Fibroblast of skin of left biceps (primary cell): ENCODE data around the gene ARHGAP42.

Source experiments
- DNase-seq, 2 experiments: peaks; one replicate each; pipeline ENCODE4 v3.0.0-alpha.2; 2013; ENCODE audit warnings: low read depth in 2 of 2

ARHGAP42 gene

DNA sequence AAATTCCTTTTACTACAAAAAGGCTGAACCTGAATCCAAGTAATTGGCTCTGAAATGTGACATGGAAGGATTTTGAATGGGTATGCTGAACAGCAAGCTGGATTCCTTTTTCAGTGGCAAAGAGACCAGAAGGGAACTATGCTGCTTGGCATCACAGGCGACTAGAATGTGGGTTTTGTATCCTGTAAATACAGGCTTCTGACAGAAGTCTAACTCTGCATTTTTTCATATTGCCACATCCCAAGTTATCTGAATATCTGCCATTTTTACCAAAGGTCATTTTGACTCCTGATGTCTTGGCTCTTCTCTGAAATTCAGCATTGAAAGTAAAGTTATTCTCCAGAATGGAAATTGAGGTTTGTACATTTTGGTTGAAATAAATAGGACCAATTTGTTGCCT, 145.7 kb downstream of the ARHGAP42 start:
- no peak for DNase-seq

DNA sequence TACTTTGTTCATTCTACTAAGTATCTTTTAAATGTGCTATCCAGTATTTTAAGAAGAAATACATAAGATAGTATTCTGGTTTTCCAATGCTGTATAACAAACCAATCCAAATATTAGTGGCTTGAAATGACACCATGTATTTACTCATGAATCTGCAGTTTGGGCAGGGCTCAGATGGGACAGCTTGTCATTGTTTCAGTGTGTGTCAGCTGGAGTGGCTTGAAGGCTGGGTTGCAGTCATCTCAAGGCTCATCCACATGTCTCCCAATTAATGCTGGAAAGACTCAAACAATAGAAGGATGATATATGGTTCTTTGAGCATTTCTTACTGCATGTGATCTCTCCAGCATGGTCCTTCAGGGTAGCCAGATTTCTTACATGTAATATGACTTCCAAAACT, 146.2 kb downstream of the ARHGAP42 start:
- no peak for DNase-seq

- DNase-seq = no peak
Measured at GRCh38 chr11:100835854-100836253, 148.8 kb downstream of the ARHGAP42 start.

GRCh38 chr11:100837311-100837710, 150.2 kb downstream of the ARHGAP42 start:
- no peak for DNase-seq

- no peak for DNase-seq
Measured at GRCh38 chr11:100841711-100842407, 154.8 kb downstream of the ARHGAP42 start.

- DNase-seq = no peak
Measured at GRCh38 chr11:100847696-100848216, 160.7 kb downstream of the ARHGAP42 start.

GRCh38 chr11:100849009-100849900, 162.2 kb downstream of the ARHGAP42 start:
- peak; percentile 95 for DNase-seq

GRCh38 chr11:100849901-100850235, 162.8 kb downstream of the ARHGAP42 start:
- DNase-seq = no peak

DNA sequence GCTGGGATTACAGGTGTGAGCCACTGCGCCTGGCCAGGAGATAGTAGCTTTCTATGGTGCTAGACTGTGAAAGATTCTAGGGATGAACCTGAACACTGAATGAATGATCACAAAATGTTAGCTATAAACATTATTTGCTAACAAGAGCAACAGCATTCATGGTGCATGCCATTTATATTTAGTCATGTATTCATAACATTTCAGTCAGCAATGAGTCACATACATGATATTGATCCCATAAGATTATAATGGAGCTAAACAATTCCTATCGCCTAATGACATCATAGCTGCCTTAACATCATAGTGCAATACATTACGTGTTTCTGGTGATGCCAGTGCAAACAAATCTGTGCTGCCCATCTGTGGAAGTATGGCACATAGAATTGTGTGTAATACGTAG, 164.1 kb downstream of the ARHGAP42 start:
- peak; percentile 25 to 47 for DNase-seq

GRCh38 chr11:100851584-100852152, 164.6 kb downstream of the ARHGAP42 start:
- no peak for DNase-seq

GRCh38 chr11:100855466-100856067, 168.5 kb downstream of the ARHGAP42 start:
- peak; percentile 56 to 57 for DNase-seq

DNA sequence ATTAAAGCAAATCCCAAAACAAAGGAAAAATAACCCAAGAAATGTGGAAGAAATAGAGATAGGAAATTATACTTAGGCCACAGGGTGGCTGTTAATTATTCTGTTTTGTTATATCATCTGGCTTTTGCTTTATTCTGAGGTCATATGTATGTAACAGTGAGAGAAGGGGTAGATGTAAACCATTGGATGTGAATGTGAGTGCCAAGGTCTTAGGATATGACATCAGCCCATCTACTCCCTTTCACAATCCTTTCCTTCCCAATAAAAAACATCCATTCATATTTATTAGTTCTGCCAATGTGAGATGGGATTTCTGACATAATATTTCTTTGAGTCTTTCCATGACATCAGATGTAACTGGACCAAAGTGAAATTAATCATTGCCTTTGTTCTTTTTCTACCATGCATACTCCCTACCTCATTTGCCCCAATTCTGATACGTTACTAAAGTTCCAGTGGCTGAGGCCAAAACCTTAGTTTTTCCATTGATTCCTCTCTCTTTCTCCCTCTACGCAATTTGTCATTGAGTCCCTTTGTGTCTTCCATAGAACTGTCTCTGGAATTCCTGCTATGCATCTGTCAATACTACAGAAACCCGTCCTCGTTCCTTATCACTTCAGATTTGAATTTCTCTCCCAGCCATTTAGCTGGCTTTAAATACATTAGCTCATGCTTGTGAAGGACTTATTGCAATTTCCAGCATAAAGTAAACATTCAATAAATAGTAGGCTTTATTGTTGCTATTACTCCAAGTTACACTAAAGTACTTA, 170.3 kb downstream of the ARHGAP42 start:
- no peak for DNase-seq

- no peak for DNase-seq
Measured at GRCh38 chr11:100860318-100861155, 173.4 kb downstream of the ARHGAP42 start.

- no peak for DNase-seq
Measured at GRCh38 chr11:100861212-100861611, 174.1 kb downstream of the ARHGAP42 start.

DNA sequence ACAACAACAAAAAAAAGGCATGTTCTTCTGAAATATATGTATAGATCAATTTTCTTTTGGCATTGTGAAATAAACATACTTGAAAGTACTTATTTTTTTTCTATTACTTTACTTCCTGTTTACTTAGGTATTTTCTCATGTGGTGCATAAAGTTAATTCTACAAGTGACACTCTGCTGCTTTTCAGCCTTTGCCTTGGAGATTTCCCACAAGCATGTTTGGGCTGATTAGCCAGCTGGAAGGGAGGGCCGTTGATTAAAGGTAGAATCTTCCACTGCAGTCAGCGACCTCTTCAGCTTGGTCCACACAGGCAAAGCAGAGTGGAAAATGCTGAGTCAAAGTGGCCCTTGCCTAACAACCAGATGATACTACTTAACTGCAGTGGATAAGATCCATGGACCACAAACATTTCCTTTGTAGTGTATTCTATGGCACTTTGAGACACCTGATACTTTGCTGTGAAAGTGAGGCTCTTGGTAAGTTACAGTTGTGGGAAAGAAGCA, 176.0 kb downstream of the ARHGAP42 start:
- DNase-seq = peak; percentile 73 to 78

DNA sequence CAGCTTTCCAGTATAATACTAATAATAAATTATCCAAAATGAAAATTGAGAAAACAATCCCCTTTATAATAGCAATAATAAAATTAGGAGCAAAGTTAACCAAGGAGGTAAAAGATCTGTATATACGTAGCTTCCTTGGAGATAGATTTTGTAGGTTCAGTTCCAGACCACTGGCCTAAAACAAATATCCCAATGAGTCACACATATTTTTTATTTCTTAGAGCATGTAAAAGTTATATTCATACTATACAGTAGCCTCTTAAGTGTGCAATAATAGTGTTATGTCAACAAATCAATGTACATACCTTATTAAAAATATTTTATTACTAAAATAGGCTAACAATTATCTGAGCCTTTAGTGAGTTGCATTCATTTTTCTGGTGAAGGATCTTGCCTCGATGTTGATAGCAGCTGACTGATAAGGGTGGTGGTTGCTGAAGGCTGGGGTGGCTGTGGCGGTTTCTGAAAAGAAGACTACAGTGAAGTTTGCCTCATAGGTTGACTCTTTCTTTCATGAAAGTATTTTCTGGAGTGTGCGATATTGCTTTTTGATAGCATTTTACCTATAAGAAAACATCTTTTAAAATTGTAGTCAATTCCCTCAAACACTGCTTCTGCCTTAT, 178.5 kb downstream of the ARHGAP42 start:
- DNase-seq = no peak

- DNase-seq = no peak
Measured at GRCh38 chr11:100866453-100866852, 179.4 kb downstream of the ARHGAP42 start.

- no peak for DNase-seq
Measured at GRCh38 chr11:100867606-100868005, 180.5 kb downstream of the ARHGAP42 start.

DNA sequence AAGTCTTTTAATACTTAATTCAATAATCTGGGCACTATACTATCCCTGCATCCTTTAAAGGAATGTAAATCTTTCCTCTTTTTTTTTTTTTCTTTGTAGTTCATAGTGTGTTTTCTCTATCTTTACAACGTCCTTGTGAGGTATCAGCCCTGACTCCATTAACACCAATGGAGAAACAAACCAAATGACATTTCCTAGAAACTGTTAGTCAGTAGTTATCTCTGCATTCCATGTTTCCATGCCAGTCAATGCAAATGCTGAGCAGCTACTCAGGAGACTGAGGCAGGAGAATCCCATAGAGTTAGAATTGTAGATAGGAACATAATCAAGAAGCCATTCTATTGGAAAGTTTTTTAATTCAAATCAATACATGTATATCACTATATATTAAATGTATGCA, 182.2 kb downstream of the ARHGAP42 start:
- no peak for DNase-seq

DNA sequence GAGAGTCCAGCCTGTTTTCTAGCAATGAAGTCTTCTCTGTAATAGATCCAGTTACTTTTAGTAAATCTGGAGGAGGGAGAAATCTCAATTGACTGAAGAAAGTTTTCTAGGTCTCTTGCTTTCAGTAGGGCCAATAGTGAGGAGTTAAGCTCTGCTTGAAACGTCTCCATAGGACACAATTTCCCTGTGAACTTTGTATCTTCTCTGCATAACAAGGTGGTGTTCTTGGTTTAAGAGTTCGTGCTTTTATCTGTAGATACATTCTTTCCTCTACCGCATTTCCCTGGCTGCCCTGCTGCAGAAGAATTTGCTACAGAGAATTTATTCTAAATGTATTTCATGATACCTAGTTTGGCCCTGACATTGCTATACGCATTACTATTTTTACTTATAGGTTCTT, 183.1 kb downstream of the ARHGAP42 start:
- DNase-seq = no peak
